GM19395 (cell line): ENCODE measurements around the gene ITGAX.

Experiments
- ATAC-seq: cut with Tn5 transposase; IDR thresholded peaks from one replicate; pipeline ENCODE4 v1.9.1; 2021; ENCODE audit warnings: mild to moderate bottlenecking, moderate library complexity; ENCODE audit not compliant: unreplicated experiment

Gene ITGAX

GRCh38 chr16:31371619-31372484, 16.9 kb downstream of the ITGAX start:
- no peak for ATAC-seq

GRCh38 chr16:31373235-31373634, 18.3 kb downstream of the ITGAX start:
- ATAC-seq, result no peak

- ATAC-seq, result no peak
Observed at GRCh38 chr16:31375231-31375630, 20.3 kb downstream of the ITGAX start.

- no peak for ATAC-seq
Observed at GRCh38 chr16:31376705-31377104, 21.7 kb downstream of the ITGAX start.

GRCh38 chr16:31377210-31377903, 22.4 kb downstream of the ITGAX start:
- no peak for ATAC-seq

GRCh38 chr16:31380201-31380600, 25.2 kb downstream of the ITGAX start:
- no peak for ATAC-seq

GRCh38 chr16:31382485-31383161, 27.6 kb downstream of the ITGAX start:
- ATAC-seq, result no peak

GRCh38 chr16:31385680-31386079, 30.7 kb downstream of the ITGAX start:
- ATAC-seq, result no peak

- ATAC-seq, result no peak
Observed at GRCh38 chr16:31386157-31386984, 31.4 kb downstream of the ITGAX start.

GRCh38 chr16:31388535-31388934, 33.6 kb downstream of the ITGAX start:
- no peak for ATAC-seq

GRCh38 chr16:31390504-31391041, 35.6 kb downstream of the ITGAX start:
- no peak for ATAC-seq

GRCh38 chr16:31393056-31393455, 38.1 kb downstream of the ITGAX start, which contains the start of gene ITGAD:
Gene ITGAD (plus strand): TSS chr16:31393335. CDS start chr16:31393361, 26 bp downstream.
- no peak for ATAC-seq

- no peak for ATAC-seq
Observed at GRCh38 chr16:31395647-31396046, 40.7 kb downstream of the ITGAX start.

- ATAC-seq, result no peak
Observed at GRCh38 chr16:31397096-31397660, 42.2 kb downstream of the ITGAX start.

- ATAC-seq, result no peak
Observed at GRCh38 chr16:31397701-31398100, 42.7 kb downstream of the ITGAX start.

GRCh38 chr16:31400191-31400590, 45.2 kb downstream of the ITGAX start:
- no peak for ATAC-seq

GRCh38 chr16:31401436-31401835, 46.5 kb downstream of the ITGAX start:
- no peak for ATAC-seq

GRCh38 chr16:31402687-31403086, 47.7 kb downstream of the ITGAX start:
- ATAC-seq, result no peak

- no peak for ATAC-seq
Observed at GRCh38 chr16:31403590-31404352, 48.8 kb downstream of the ITGAX start.
